PC-3 (cell line): ENCODE measurements around the gene ERMARD. TPM values are rescaled to one million over a fixed set of nuclear protein-coding genes. Genes with fewer than 3 reads are reported as not detected.

ENCODE experiments used
- ATAC-seq: fragments of 200-7000 bp; cut with Tn5 transposase; 2 replicates; pipeline ENCODE4 v1.9.1; 2020; ENCODE audit warnings: mild to moderate bottlenecking, moderate library complexity
- Bru-seq: library from RNA; stranded (reverse); fragments of 400-500 nt; gene quantifications from one replicate; lab custom pipeline; 2021; lab: Mats Ljungman, UMichigan
- BruChase-seq, 2 experiments: library from RNA; stranded (reverse); fragments of 400-500 nt; gene quantifications; one replicate each; lab custom pipeline; 2021; lab: Mats Ljungman, UMichigan
- BruUV-seq: library from RNA; stranded (reverse); fragments of 400-500 nt; replicated peaks from 2 replicates; lab custom pipeline; 2021; lab: Mats Ljungman, UMichigan
- CTCF ChIA-PET: fragments of 300-600 bp; sonication (Branson Sonifier 250); formaldehyde crosslinking; loops from one replicate; lab custom pipeline; 2022; ENCODE audit warnings: antibody characterized with exemption; lab: Charles Lee
- POLR2A ChIA-PET: fragments of 300-600 bp; sonication (Branson Sonifier 250); formaldehyde crosslinking; loops from one replicate; lab custom pipeline; 2022; ENCODE audit warnings: antibody characterized with exemption; ENCODE audit not compliant: unreplicated experiment; lab: Charles Lee
- DNase-seq: peaks from one replicate; pipeline ENCODE4 v3.0.0-alpha.2; 2015
- H2AFZ ChIP-seq: fragments of 300-600 bp; sonication (generic); 2 replicates; pipeline ENCODE4 v1.6.0; 2016; ENCODE audit warnings: antibody characterized with exemption, low read length
- H3F3A ChIP-seq: fragments of 300-600 bp; sonication (generic); one replicate; pipeline ENCODE4 v1.6.0; 2017; ENCODE audit warnings: antibody characterized with exemption, low read length, control low read depth, mild to moderate bottlenecking; ENCODE audit not compliant: unreplicated experiment
- H3K27ac ChIP-seq: fragments of 300-600 bp; sonication (generic); 2 replicates; pipeline ENCODE4 v1.5.1; 2016; ENCODE audit warnings: mild to moderate bottlenecking, low read length
- H3K27me3 ChIP-seq: fragments of 300-600 bp; sonication (generic); 2 replicates; pipeline ENCODE4 v1.6.1; 2016; ENCODE audit warnings: low read length, mixed read lengths
- H3K36me3 ChIP-seq: fragments of 300-600 bp; sonication (generic); 2 replicates; pipeline ENCODE4 v1.6.1; 2016; ENCODE audit warnings: low read depth, mixed run types, low read length, mixed read lengths
- H3K4me1 ChIP-seq: fragments of 300-600 bp; sonication (generic); 2 replicates; pipeline ENCODE4 v1.5.1; 2016; ENCODE audit warnings: low read length; ENCODE audit not compliant: insufficient read depth
- H3K4me2 ChIP-seq: fragments of 300-600 bp; sonication (generic); 2 replicates; pipeline ENCODE4 v1.6.0; 2016; ENCODE audit warnings: low read length
- H3K4me3 ChIP-seq: fragments of 300-600 bp; sonication (generic); 2 replicates; pipeline ENCODE4 v1.5.1; 2016; ENCODE audit warnings: mild to moderate bottlenecking, low read length, mixed read lengths
- H3K79me2 ChIP-seq: fragments of 300-600 bp; sonication (generic); 2 replicates; pipeline ENCODE4 v1.6.1; 2017; ENCODE audit warnings: low read length, mixed read lengths
- H3K9ac ChIP-seq: fragments of 300-600 bp; sonication (generic); 2 replicates; pipeline ENCODE4 v1.6.0; 2016; ENCODE audit warnings: mild to moderate bottlenecking, low read length
- H3K9me2 ChIP-seq: fragments of 300-600 bp; sonication (generic); replicated peaks from 2 replicates; pipeline ENCODE4 v1.6.1; 2016; ENCODE audit warnings: mixed run types, low read length, mixed read lengths
- H3K9me3 ChIP-seq: fragments of 300-600 bp; sonication (generic); 2 replicates; pipeline ENCODE4 v1.6.1; 2016; ENCODE audit warnings: low read length, mixed read lengths
- H4K20me1 ChIP-seq: fragments of 300-600 bp; sonication (generic); 2 replicates; pipeline ENCODE4 v1.6.1; 2016; ENCODE audit warnings: low read length, mixed read lengths
- EZH2 ChIP-seq: fragments of 300-600 bp; sonication (generic); IDR thresholded peaks from one replicate; pipeline ENCODE4 v1.6.1; 2017; ENCODE audit warnings: antibody characterized with exemption, mild to moderate bottlenecking, low read length; ENCODE audit not compliant: unreplicated experiment
- EZH2phosphoT487 ChIP-seq: fragments of 300-600 bp; sonication (generic); IDR thresholded peaks from 2 replicates; pipeline ENCODE4 v1.6.1; 2018; ENCODE audit warnings: mild to moderate bottlenecking, antibody characterized with exemption, low read length, borderline replicate concordance
- intact Hi-C: fragments of 100-400 bp; cut with micrococcal nuclease; formaldehyde crosslinking; loops from 2 replicates; pipeline ENCODE4 v1.9.0; 2023
- long read RNA-seq: library from polyadenylated mRNA; unstranded; transcript quantifications from one replicate; pipeline ENCODE4 v2.0.0, GENCODE V29; 2021; ENCODE audit not compliant: unreplicated experiment
- total RNA-seq: library from RNA; depleted of rRNA; stranded (reverse); fragments of >200 nt; gene quantifications from 2 replicates; pipeline ENCODE4 v1.2.3, GENCODE V29; 2014; rRNA removed
- TF ChIP-seq, protein P1 (sequence below): fragments of 300-600 bp; sonication (generic); conservative IDR thresholded peaks from 2 replicates; pipeline ENCODE4 v1.5.1; 2017; ENCODE audit warnings: antibody characterized with exemption, low read depth, mild to moderate bottlenecking, low read length

ERMARD gene
- 16.3 and 24.2 TPM in 2 replicates for total RNA-seq
- Bru-seq, nascent RNA: percentile 73 among the genes with signal in this experiment
- percentile 70 among the genes with signal in this experiment for BruChase-seq, experiment 1, labeled RNA remaining after a 6-hour chase
- percentile 78 among the genes with signal in this experiment for BruChase-seq, experiment 2, labeled RNA remaining after a 2-hour chase
- long read RNA-seq, transcript ERMARD-203 (18 exons, 2,141 nt): major isoform, 8 of 47 reads
- long read RNA-seq, partial matches to known transcripts: 23 of 47 reads
- long read RNA-seq, other reads (novel, unspliced or antisense): 13 of 47 reads

DNA sequence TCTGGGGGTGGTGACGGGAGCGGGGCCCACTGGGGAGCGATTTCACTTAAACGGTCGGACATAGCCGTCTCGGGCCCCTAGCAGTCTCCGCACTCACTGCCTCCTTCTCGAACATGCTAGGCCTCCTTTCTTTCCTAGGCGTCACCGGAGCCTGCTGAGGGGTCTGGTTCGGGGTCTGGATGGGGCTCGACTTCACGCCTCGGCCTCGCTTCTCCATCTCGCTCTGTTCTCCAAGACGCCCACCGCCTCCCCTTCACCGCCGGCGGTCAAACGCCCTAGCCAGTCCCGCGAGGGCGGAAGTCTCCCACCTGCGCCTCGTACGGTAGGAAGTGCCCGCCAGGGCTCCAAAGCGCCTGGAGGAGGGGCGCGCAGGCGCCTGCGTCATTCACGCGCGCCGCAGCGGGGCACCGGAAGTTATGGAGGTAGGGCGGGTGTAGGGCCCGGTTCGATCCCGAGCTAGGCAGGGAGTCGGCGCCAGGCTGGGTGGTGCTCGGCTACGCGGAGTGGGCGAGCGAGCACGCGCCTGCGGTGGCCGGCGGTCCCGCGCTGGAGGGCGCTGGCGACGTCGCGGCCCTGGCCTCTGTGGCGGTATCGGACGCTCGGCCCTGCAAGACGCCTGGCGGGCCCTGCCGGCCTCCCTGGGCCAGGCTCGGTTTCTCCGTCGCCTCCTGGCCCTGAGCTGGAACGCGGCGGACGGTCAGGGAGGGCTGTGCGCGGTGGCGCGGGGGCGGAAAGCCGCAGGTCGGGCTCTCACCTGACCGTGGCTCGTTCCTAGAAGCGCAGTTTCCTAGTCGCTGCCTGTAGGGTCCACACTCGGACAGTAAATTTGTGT is at the start of gene ERMARD, which contains the start of gene DYNLT2:
TSS of gene ERMARD (plus strand) at position 381 of the 832 bp plus-strand sequence. CDS start at position 417, 36 bp downstream.
TSS of gene DYNLT2 (minus strand) at position 331 of the 832 bp plus-strand sequence. CDS start at position 217, 114 bp downstream.
- H3K4me2 ChIP-seq: peak within 1 kb of the TSS; percentile 99
- peak within 1 kb of the TSS; percentile 79 for H2AFZ ChIP-seq
- H3K4me3 ChIP-seq: peak within 1 kb of the TSS; percentile 83
- H3F3A ChIP-seq: no peaks in the 10 kb centered on the region
- H3K79me2 ChIP-seq: peaks cover 28% of the 10 kb centered on the region
- POLR2A ChIA-PET: interaction anchor here (0.6 kb wide), 1 partner anchor 541 kb away, joined by 5 read pairs; no protein-coding TSS in a partner anchor
- TF ChIP-seq EZH2: no peak
- TF ChIP-seq, protein P1, sequence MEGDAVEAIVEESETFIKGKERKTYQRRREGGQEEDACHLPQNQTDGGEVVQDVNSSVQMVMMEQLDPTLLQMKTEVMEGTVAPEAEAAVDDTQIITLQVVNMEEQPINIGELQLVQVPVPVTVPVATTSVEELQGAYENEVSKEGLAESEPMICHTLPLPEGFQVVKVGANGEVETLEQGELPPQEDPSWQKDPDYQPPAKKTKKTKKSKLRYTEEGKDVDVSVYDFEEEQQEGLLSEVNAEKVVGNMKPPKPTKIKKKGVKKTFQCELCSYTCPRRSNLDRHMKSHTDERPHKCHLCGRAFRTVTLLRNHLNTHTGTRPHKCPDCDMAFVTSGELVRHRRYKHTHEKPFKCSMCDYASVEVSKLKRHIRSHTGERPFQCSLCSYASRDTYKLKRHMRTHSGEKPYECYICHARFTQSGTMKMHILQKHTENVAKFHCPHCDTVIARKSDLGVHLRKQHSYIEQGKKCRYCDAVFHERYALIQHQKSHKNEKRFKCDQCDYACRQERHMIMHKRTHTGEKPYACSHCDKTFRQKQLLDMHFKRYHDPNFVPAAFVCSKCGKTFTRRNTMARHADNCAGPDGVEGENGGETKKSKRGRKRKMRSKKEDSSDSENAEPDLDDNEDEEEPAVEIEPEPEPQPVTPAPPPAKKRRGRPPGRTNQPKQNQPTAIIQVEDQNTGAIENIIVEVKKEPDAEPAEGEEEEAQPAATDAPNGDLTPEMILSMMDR: no peak
- no peak for TF ChIP-seq EZH2phosphoT487
- CTCF ChIA-PET: no interaction called here
- no TSS peak for BruUV-seq
- peak within 1 kb of the TSS; percentile 70 for H3K27ac ChIP-seq
- ATAC-seq: peak; percentile 90
- no peaks in the 10 kb centered on the region for H3K27me3 ChIP-seq
- intact Hi-C loops: loop anchor here (2.0 to 5.0 kb wide), 2 partner anchors 29 to 49 kb away; partner anchors contain the start of genes C6orf120 and WDR27
- H4K20me1 ChIP-seq: no peaks in the 10 kb centered on the region
- H3K4me1 ChIP-seq: peaks cover 8% of the 10 kb centered on the region; the same call in 1 of the 2 replicates
- DNase-seq: peak; percentile 92
- no peaks in the 10 kb centered on the region for H3K9me2 ChIP-seq
- H3K36me3 ChIP-seq: no peaks in the 10 kb centered on the region
- no peaks in the 10 kb centered on the region for H3K9me3 ChIP-seq
- peak within 1 kb of the TSS; percentile 93 for H3K9ac ChIP-seq

GRCh38 chr6:169701954-169702839 is 49.2 kb upstream of the ERMARD start, which contains the start of the genes C6orf120 and WDR27:
Gene C6orf120 (plus strand): TSS chr6:169702126. CDS start chr6:169702460, 334 bp downstream.
Gene WDR27 (minus strand): TSS chr6:169702029. CDS start chr6:169689005, 13,024 bp downstream.
- BruUV-seq: no TSS peak
- H3K4me2 ChIP-seq: peak within 1 kb of the TSS; percentile 96
- ChIA-PET CTCF (no interaction called here), POLR2A (interaction anchor here (0.5 to 0.6 kb wide), 3 partner anchors 14 to 202 kb away, joined by 5 to 7 read pairs (median 6); no protein-coding TSS in a partner anchor)
- no peaks in the 10 kb centered on the region for H3K9me3 ChIP-seq
- H3K79me2 ChIP-seq: peaks cover 62% of the 10 kb centered on the region
- ATAC-seq (peak; percentile 88), DNase-seq (peak; percentile 93)
- intact Hi-C loops: loop anchor here (2.0 to 5.0 kb wide), 2 partner anchors 21 to 50 kb away; partner anchors contain the start of genes DYNLT2 and ERMARD
- H3K4me3 ChIP-seq: peak within 1 kb of the TSS; percentile 98
- H3K9ac ChIP-seq: peak within 1 kb of the TSS; percentile 98
- H4K20me1 ChIP-seq: peaks cover 23% of the 10 kb centered on the region
- H2AFZ ChIP-seq: peak within 1 kb of the TSS; percentile 79
- H3F3A ChIP-seq: no peaks in the 10 kb centered on the region
- H3K4me1 ChIP-seq: peaks cover 23% of the 10 kb centered on the region
- TF ChIP-seq EZH2 (no peak), EZH2phosphoT487 (no peak)
- TF ChIP-seq, protein P1: no peak
- H3K36me3 ChIP-seq: no peaks in the 10 kb centered on the region; the same call in 1 of the 2 replicates
- H3K27me3 ChIP-seq: no peaks in the 10 kb centered on the region
- H3K27ac ChIP-seq: peak within 1 kb of the TSS; percentile 75
- no peaks in the 10 kb centered on the region for H3K9me2 ChIP-seq
